ENCODE data around the gene RTEL1.

The RTEL1 gene

GRCh38 chr20:63691711-63692435 is 33.8 kb downstream of the RTEL1 start:
- Histone ChIP-seq H3K36me3 (ENCODE audit: insufficient read depth, low read length) (no peaks in the 10 kb centered on the region), H2AFZ (ENCODE audit: low read length) (no peak overlapping the region), H3K27me3 (ENCODE audit: insufficient read depth, low read length) (no peaks in the 10 kb centered on the region; the same call in 1 of the 2 replicates), H4K20me1 (ENCODE audit: insufficient read depth, low read length) (no peaks in the 10 kb centered on the region), H3K4me3 (ENCODE audit: low read depth, low read length, poor library complexity, severe bottlenecking) (no peak overlapping the region), H3K9me3 (ENCODE audit: low read length) (no peaks in the 10 kb centered on the region), H3K9me2 (ENCODE audit: low read depth, low read length) (no peaks in the 10 kb centered on the region), H3K27ac (ENCODE audit: low read depth, low read length, poor library complexity, severe bottlenecking) (no peak overlapping the region), H3F3A (ENCODE audit: insufficient read depth, low read length) (no peaks in the 10 kb centered on the region), H3K9ac (ENCODE audit: low read length) (no peak overlapping the region), H3K4me2 (ENCODE audit: low read length) (no peak overlapping the region), H3K79me2 (ENCODE audit: insufficient read depth, low read length) (no peaks in the 10 kb centered on the region), H3K4me1 (ENCODE audit: insufficient read depth, low read length, severe bottlenecking) (no peaks in the 10 kb centered on the region)
- TF ChIP-seq CTCF (IDR thresholded peaks at IDR 0.05; ENCODE audit: low read length) (no peak), EZH2 (IDR thresholded peaks at IDR 0.05; ENCODE audit: borderline replicate concordance, low read length) (no peak)

GRCh38 chr20:63692436-63693082 is 34.4 kb downstream of the RTEL1 start:
- Histone ChIP-seq H3K27ac (ENCODE audit: low read depth, low read length, poor library complexity, severe bottlenecking) (no peak overlapping the region), H3F3A (ENCODE audit: insufficient read depth, low read length) (no peaks in the 10 kb centered on the region), H3K79me2 (ENCODE audit: insufficient read depth, low read length) (no peaks in the 10 kb centered on the region), H3K27me3 (ENCODE audit: insufficient read depth, low read length) (no peaks in the 10 kb centered on the region; the same call in 1 of the 2 replicates), H3K36me3 (ENCODE audit: insufficient read depth, low read length) (no peaks in the 10 kb centered on the region; the same call in 1 of the 2 replicates), H3K4me1 (ENCODE audit: insufficient read depth, low read length, severe bottlenecking) (no peaks in the 10 kb centered on the region), H3K9me2 (ENCODE audit: low read depth, low read length) (no peaks in the 10 kb centered on the region), H3K4me3 (ENCODE audit: low read depth, low read length, poor library complexity, severe bottlenecking) (no peak overlapping the region), H3K9me3 (ENCODE audit: low read length) (no peaks in the 10 kb centered on the region), H3K9ac (ENCODE audit: low read length) (no peak overlapping the region), H4K20me1 (ENCODE audit: insufficient read depth, low read length) (no peaks in the 10 kb centered on the region), H2AFZ (ENCODE audit: low read length) (no peak overlapping the region), H3K4me2 (ENCODE audit: low read length) (no peak overlapping the region)
- no peak for TF ChIP-seq EZH2 (IDR thresholded peaks at IDR 0.05; ENCODE audit: borderline replicate concordance, low read length)
- TF ChIP-seq CTCF (IDR thresholded peaks at IDR 0.05; ENCODE audit: low read length), result no peak

GRCh38 chr20:63693083-63693732 is 35.1 kb downstream of the RTEL1 start:
- H2AFZ ChIP-seq (ENCODE audit: low read length), result no peak overlapping the region
- H3K27ac ChIP-seq (ENCODE audit: low read depth, low read length, poor library complexity, severe bottlenecking), result no peak overlapping the region
- no peaks in the 10 kb centered on the region for H4K20me1 ChIP-seq (ENCODE audit: insufficient read depth, low read length)
- H3K36me3 ChIP-seq (ENCODE audit: insufficient read depth, low read length), result no peaks in the 10 kb centered on the region; the same call in 1 of the 2 replicates
- no peaks in the 10 kb centered on the region for H3K9me3 ChIP-seq (ENCODE audit: low read length)
- H3K9ac ChIP-seq (ENCODE audit: low read length), result no peak overlapping the region
- TF ChIP-seq CTCF (IDR thresholded peaks at IDR 0.05; ENCODE audit: low read length) (no peak), EZH2 (IDR thresholded peaks at IDR 0.05; ENCODE audit: borderline replicate concordance, low read length) (no peak)
- H3K27me3 ChIP-seq (ENCODE audit: insufficient read depth, low read length), result no peaks in the 10 kb centered on the region; the same call in 1 of the 2 replicates
- no peaks in the 10 kb centered on the region for H3K9me2 ChIP-seq (ENCODE audit: low read depth, low read length)
- no peak overlapping the region for H3K4me3 ChIP-seq (ENCODE audit: low read depth, low read length, poor library complexity, severe bottlenecking)
- H3F3A ChIP-seq (ENCODE audit: insufficient read depth, low read length), result no peaks in the 10 kb centered on the region
- H3K79me2 ChIP-seq (ENCODE audit: insufficient read depth, low read length), result no peaks in the 10 kb centered on the region
- H3K4me2 ChIP-seq (ENCODE audit: low read length), result no peak overlapping the region
- no peaks in the 10 kb centered on the region for H3K4me1 ChIP-seq (ENCODE audit: insufficient read depth, low read length, severe bottlenecking)
